ENCODE results near the gene KBTBD6. TPM values are rescaled to one million over a fixed set of nuclear protein-coding genes. Genes with fewer than 3 reads are reported as not detected.

Gene KBTBD6
- total and polyA plus RNA-seq, 2 of the 8 experiments (the other 6 are each of a cell fraction or from before 2014, with no cell fraction given) = 4.5 to 11.3 TPM

DNA sequence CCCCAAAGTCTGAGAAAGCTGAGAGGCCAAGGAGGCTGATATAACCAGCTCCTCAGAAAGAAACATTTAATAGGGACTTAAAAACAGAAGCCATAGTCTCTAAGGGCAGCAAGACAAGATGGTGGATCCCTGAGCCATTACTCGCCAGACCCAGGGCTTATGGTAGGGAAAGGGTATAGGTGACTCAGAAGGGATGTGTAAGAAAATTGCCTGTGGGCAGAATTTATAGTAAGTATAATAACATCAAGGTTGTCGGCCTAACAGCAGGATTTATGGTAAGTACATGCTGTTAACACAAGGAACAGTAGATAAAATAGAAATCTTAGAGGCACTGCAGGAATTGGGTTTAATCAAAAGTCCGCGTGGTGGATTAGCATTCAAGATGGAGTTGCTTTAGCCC lies 14.7 kb downstream of the KBTBD6 start (continued):
- TF ChIP-seq, protein P1, sequence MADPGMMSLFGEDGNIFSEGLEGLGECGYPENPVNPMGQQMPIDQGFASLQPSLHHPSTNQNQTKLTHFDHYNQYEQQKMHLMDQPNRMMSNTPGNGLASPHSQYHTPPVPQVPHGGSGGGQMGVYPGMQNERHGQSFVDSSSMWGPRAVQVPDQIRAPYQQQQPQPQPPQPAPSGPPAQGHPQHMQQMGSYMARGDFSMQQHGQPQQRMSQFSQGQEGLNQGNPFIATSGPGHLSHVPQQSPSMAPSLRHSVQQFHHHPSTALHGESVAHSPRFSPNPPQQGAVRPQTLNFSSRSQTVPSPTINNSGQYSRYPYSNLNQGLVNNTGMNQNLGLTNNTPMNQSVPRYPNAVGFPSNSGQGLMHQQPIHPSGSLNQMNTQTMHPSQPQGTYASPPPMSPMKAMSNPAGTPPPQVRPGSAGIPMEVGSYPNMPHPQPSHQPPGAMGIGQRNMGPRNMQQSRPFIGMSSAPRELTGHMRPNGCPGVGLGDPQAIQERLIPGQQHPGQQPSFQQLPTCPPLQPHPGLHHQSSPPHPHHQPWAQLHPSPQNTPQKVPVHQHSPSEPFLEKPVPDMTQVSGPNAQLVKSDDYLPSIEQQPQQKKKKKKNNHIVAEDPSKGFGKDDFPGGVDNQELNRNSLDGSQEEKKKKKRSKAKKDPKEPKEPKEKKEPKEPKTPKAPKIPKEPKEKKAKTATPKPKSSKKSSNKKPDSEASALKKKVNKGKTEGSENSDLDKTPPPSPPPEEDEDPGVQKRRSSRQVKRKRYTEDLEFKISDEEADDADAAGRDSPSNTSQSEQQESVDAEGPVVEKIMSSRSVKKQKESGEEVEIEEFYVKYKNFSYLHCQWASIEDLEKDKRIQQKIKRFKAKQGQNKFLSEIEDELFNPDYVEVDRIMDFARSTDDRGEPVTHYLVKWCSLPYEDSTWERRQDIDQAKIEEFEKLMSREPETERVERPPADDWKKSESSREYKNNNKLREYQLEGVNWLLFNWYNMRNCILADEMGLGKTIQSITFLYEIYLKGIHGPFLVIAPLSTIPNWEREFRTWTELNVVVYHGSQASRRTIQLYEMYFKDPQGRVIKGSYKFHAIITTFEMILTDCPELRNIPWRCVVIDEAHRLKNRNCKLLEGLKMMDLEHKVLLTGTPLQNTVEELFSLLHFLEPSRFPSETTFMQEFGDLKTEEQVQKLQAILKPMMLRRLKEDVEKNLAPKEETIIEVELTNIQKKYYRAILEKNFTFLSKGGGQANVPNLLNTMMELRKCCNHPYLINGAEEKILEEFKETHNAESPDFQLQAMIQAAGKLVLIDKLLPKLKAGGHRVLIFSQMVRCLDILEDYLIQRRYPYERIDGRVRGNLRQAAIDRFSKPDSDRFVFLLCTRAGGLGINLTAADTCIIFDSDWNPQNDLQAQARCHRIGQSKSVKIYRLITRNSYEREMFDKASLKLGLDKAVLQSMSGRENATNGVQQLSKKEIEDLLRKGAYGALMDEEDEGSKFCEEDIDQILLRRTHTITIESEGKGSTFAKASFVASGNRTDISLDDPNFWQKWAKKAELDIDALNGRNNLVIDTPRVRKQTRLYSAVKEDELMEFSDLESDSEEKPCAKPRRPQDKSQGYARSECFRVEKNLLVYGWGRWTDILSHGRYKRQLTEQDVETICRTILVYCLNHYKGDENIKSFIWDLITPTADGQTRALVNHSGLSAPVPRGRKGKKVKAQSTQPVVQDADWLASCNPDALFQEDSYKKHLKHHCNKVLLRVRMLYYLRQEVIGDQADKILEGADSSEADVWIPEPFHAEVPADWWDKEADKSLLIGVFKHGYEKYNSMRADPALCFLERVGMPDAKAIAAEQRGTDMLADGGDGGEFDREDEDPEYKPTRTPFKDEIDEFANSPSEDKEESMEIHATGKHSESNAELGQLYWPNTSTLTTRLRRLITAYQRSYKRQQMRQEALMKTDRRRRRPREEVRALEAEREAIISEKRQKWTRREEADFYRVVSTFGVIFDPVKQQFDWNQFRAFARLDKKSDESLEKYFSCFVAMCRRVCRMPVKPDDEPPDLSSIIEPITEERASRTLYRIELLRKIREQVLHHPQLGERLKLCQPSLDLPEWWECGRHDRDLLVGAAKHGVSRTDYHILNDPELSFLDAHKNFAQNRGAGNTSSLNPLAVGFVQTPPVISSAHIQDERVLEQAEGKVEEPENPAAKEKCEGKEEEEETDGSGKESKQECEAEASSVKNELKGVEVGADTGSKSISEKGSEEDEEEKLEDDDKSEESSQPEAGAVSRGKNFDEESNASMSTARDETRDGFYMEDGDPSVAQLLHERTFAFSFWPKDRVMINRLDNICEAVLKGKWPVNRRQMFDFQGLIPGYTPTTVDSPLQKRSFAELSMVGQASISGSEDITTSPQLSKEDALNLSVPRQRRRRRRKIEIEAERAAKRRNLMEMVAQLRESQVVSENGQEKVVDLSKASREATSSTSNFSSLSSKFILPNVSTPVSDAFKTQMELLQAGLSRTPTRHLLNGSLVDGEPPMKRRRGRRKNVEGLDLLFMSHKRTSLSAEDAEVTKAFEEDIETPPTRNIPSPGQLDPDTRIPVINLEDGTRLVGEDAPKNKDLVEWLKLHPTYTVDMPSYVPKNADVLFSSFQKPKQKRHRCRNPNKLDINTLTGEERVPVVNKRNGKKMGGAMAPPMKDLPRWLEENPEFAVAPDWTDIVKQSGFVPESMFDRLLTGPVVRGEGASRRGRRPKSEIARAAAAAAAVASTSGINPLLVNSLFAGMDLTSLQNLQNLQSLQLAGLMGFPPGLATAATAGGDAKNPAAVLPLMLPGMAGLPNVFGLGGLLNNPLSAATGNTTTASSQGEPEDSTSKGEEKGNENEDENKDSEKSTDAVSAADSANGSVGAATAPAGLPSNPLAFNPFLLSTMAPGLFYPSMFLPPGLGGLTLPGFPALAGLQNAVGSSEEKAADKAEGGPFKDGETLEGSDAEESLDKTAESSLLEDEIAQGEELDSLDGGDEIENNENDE (IDR thresholded peaks at IDR 0.05; ENCODE audit: insufficient replicate concordance, low read length) = no peak
- no peak for TF ChIP-seq CEBPB (IDR thresholded peaks at IDR 0.05; ENCODE audit: low read depth, low read length)
- TF ChIP-seq, protein P2, sequence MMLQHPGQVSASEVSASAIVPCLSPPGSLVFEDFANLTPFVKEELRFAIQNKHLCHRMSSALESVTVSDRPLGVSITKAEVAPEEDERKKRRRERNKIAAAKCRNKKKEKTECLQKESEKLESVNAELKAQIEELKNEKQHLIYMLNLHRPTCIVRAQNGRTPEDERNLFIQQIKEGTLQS (IDR thresholded peaks at IDR 0.05; ENCODE audit: insufficient read depth, low read depth, low read length) = no peak
- no peak for TF ChIP-seq EP300 (IDR thresholded peaks at IDR 0.05; ENCODE audit: borderline replicate concordance in 1 of 2, low read depth in 2 of 2, low read length in 2 of 2)
- no peak for TF ChIP-seq EZH2 (IDR thresholded peaks at IDR 0.05; ENCODE audit: low read depth, low read length, severe bottlenecking)
- TF ChIP-seq SP1 (IDR thresholded peaks at IDR 0.05; ENCODE audit: low read depth, low read length) = no peak
- no peak for TF ChIP-seq POLR2A (IDR thresholded peaks at IDR 0.05; ENCODE audit: control extremely low read depth in 1 of 2, low read depth in 2 of 2, low read length in 2 of 2)
- TF ChIP-seq GABPA (IDR thresholded peaks at IDR 0.05; ENCODE audit: borderline replicate concordance, insufficient read depth, low read length) = no peak

Measured in H1 (cell line).